ENCODE results near the gene PPEF1. TPM values are rescaled to one million over a fixed set of nuclear protein-coding genes. Genes with fewer than 3 reads are reported as not detected.

PPEF1 gene
- total RNA-seq, 2 donors from 2014 or later: 1.9 to 6.0 TPM

DNA sequence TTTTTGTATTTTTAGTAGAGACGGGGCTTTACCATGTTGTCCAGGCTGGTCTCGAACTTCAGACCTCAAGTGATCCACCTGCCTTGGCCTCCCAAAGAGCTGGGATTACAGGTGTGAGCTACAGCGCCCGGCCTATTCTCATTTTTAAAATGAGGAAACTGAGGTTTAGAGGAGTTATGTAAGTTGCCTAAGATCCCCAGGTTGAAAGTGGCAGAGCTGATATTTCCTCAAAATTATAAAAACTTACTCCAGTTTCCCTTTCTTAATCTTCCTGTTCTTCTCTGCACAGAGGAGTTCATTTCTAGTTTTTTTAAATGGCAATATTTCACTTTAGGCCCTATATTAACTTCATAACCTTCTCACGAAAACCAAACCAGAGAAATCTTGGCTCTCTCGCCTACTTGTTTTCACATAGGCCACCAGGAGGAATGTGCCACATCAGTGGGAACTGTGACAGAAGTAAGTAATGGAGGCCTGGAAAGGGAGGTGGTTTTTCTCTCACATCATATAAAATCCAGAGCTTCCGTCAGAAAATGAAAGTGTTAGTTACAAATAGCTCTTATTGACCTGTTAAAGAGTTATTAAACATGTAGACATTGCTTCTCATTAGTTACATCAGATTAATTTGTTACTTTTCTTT is 19.5 kb upstream of the PPEF1 start:
- Histone ChIP-seq H3K27ac (no peak overlapping the region), H3K27me3 (replicated peaks; ENCODE audit: insufficient read depth) (no peaks in the 10 kb centered on the region), H3K4me3 (no peak overlapping the region), H3K4me1 (replicated peaks) (no peaks in the 10 kb centered on the region), H3K9me3 (no peaks in the 10 kb centered on the region), H3K36me3 (no peaks in the 10 kb centered on the region)
- intact Hi-C loops (cut with DNase I): no loop called here
- TF ChIP-seq POLR2AphosphoS5 (IDR thresholded peaks at IDR 0.05) (no peak), POLR2A (IDR thresholded peaks at IDR 0.05) (no peak)
- TF ChIP-seq, protein P1, sequence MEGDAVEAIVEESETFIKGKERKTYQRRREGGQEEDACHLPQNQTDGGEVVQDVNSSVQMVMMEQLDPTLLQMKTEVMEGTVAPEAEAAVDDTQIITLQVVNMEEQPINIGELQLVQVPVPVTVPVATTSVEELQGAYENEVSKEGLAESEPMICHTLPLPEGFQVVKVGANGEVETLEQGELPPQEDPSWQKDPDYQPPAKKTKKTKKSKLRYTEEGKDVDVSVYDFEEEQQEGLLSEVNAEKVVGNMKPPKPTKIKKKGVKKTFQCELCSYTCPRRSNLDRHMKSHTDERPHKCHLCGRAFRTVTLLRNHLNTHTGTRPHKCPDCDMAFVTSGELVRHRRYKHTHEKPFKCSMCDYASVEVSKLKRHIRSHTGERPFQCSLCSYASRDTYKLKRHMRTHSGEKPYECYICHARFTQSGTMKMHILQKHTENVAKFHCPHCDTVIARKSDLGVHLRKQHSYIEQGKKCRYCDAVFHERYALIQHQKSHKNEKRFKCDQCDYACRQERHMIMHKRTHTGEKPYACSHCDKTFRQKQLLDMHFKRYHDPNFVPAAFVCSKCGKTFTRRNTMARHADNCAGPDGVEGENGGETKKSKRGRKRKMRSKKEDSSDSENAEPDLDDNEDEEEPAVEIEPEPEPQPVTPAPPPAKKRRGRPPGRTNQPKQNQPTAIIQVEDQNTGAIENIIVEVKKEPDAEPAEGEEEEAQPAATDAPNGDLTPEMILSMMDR (IDR thresholded peaks at IDR 0.05): no peak
- DNase-seq (ENCODE audit: low spot score): no peak
- 93% methylated on average over 7 of the region's 7 CpGs for WGBS

DNA sequence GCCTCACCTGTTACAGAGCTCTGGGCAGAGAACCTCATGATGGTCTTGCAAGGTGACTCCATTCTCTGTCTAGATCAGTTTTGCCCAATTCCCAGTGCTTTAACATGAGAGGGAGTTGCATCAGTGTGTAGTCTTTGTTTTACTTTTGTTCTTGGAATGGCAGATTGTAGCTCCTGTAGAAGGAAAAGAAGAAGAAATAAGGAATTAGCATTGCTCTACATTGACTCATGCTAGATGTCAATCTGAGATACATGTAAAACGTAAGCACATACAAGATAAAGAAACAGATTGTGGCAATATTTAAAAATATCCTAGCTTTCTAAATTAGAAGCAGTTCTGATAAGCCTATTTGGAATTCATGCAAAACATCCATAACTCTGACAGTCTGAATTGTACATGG is 16.0 kb upstream of the PPEF1 start:
- Histone ChIP-seq H3K27ac (no peak overlapping the region), H3K4me3 (no peak overlapping the region), H3K36me3 (no peaks in the 10 kb centered on the region), H3K4me1 (replicated peaks) (no peaks in the 10 kb centered on the region), H3K27me3 (replicated peaks; ENCODE audit: insufficient read depth) (no peaks in the 10 kb centered on the region), H3K9me3 (no peaks in the 10 kb centered on the region)
- DNase-seq (ENCODE audit: low spot score): no peak
- TF ChIP-seq POLR2A (IDR thresholded peaks at IDR 0.05): no peak
- TF ChIP-seq, protein P1 (IDR thresholded peaks at IDR 0.05): no peak
- TF ChIP-seq POLR2AphosphoS5 (IDR thresholded peaks at IDR 0.05): no peak
- 63% methylated on average over 1 of the region's 1 CpG for WGBS
- intact Hi-C loops (cut with DNase I): no loop called here

DNA sequence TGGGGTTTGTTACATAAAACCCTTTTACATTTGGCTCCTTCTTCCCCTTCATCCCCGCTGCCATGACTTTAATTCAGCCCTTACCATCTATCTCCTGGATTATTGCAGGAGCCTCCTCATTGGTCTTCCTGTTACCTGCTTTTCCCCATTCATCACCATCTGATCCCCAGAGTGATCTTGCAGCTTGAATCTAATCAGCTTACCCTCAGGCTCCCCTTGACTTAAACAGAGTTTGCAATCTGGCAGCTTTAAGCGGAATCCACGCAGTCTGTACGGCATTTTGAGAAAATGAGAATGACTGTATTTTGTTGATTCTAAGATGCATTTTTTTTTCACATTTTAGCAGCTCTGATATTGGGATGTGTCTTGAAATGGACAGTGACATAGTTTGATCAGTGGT is 14.9 kb upstream of the PPEF1 start:
- Histone ChIP-seq H3K4me3 (no peak overlapping the region), H3K36me3 (no peaks in the 10 kb centered on the region), H3K9me3 (no peaks in the 10 kb centered on the region), H3K27me3 (replicated peaks; ENCODE audit: insufficient read depth) (no peaks in the 10 kb centered on the region), H3K27ac (no peak overlapping the region), H3K4me1 (replicated peaks) (no peaks in the 10 kb centered on the region)
- WGBS: 91% methylated on average over 4 of the region's 4 CpGs
- TF ChIP-seq POLR2AphosphoS5 (IDR thresholded peaks at IDR 0.05): no peak
- TF ChIP-seq, protein P1 (IDR thresholded peaks at IDR 0.05): no peak
- no peak for TF ChIP-seq POLR2A (IDR thresholded peaks at IDR 0.05)
- no peak for DNase-seq (ENCODE audit: low spot score)
- intact Hi-C loops (cut with DNase I): no loop called here

DNA sequence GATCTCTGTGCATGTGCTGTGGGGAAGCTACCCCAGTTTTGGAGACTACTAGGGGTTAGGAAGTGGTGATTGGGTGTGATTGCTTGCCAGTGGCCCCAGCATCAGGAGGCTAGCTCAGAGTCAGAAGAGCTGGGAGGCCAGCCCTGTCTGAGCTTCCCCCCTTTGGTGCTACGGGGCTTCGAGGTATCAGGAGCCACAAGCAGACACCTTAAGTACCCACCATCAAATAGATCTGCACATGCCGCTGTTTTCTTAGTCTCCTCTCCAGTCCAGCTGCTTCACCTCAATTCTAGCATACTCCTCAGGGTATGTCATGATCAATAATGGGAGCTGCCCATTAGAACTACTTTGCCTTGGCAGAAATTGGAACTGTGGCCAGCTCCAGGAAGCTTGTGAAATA is 10.8 kb upstream of the PPEF1 start:
- H3K36me3 ChIP-seq: no peaks in the 10 kb centered on the region
- intact Hi-C loops (cut with DNase I): no loop called here
- TF ChIP-seq, protein P1 (IDR thresholded peaks at IDR 0.05): no peak
- TF ChIP-seq POLR2A (IDR thresholded peaks at IDR 0.05): no peak
- no peak for TF ChIP-seq POLR2AphosphoS5 (IDR thresholded peaks at IDR 0.05)
- WGBS: no CpG with 5 or more reads among the region's 3 CpGs
- no peaks in the 10 kb centered on the region for H3K4me1 ChIP-seq (replicated peaks)
- H3K27ac ChIP-seq: no peak overlapping the region
- no peak for DNase-seq (ENCODE audit: low spot score)
- H3K27me3 ChIP-seq (replicated peaks; ENCODE audit: insufficient read depth): no peaks in the 10 kb centered on the region
- no peak overlapping the region for H3K4me3 ChIP-seq
- no peaks in the 10 kb centered on the region for H3K9me3 ChIP-seq
